ENCODE measurements around the gene UBR4. TPM values are rescaled to one million over a fixed set of nuclear protein-coding genes. Genes with fewer than 3 reads are reported as not detected.

The UBR4 gene
- total RNA-seq, 1 experiment from 2014 or later: 131 TPM

DNA sequence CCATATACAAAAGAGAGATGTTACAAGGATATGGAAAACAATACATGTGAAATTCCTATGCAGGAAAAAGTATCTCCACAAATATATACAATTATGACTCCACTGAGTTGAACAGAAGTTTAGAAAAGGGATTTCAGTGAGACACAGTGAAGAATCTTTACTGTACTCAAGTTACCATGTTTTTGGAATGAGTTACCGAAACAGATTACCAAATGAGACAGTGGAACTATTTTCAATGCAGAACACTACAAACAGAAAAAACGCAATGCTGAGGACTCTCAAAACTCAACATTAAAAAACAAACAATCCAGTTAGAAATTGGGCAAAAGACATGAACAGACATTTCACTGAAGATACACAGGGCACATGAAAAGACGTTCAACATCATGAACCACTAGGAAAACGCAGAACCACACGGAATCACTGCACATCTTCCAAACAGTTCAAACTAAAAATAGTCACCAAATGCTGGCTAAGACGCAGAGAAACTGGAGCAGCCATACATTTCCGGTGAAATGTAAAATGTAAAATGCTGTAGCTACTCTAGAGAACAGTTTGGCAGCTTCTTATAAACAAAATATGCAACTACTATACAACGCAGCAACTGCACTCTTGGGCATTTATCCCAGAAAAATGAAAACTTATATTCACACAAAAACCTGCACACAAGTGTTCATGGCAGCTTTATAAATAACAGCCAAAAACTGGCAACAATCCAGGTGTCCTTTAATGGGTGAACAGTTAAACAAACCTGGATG, 118.7 kb downstream of the UBR4 start:
- WGBS (ENCODE audit: extremely low coverage, insufficient read length, low lambda C conversion rate): no CpG with 5 or more reads among the region's 8 CpGs

More for the DNA sequence above, 118.7 kb downstream of the UBR4 start:
- TF ChIP-seq, protein P1, sequence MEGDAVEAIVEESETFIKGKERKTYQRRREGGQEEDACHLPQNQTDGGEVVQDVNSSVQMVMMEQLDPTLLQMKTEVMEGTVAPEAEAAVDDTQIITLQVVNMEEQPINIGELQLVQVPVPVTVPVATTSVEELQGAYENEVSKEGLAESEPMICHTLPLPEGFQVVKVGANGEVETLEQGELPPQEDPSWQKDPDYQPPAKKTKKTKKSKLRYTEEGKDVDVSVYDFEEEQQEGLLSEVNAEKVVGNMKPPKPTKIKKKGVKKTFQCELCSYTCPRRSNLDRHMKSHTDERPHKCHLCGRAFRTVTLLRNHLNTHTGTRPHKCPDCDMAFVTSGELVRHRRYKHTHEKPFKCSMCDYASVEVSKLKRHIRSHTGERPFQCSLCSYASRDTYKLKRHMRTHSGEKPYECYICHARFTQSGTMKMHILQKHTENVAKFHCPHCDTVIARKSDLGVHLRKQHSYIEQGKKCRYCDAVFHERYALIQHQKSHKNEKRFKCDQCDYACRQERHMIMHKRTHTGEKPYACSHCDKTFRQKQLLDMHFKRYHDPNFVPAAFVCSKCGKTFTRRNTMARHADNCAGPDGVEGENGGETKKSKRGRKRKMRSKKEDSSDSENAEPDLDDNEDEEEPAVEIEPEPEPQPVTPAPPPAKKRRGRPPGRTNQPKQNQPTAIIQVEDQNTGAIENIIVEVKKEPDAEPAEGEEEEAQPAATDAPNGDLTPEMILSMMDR (conservative IDR thresholded peaks at IDR 0.05): no peak
- Mint-ChIP-seq H3K4me3 (no peak overlapping the region), H3K9me3 (no peaks in the 10 kb centered on the region), H3K36me3 (ENCODE audit: insufficient read depth in 1 of 3, low read depth in 3 of 3) (peaks cover 53 to 100% (median 87%) of the 10 kb centered on the region in 3 experiments; a peak in 6 of 7 replicates), H3K27ac (peak overlapping the region in 1 of 3 experiments; percentile 50; a peak in 1 of 7 replicates), H3K4me1 (peaks cover 2 to 5% of the 10 kb centered on the region in 2 experiments; a peak in 3 of 4 replicates), H3K27me3 (ENCODE audit: low read depth) (no peaks in the 10 kb centered on the region)
- H2BK5ac ChIP-seq (ENCODE audit: insufficient read length, low read length): no peak overlapping the region
- H3K9ac ChIP-seq (ENCODE audit: extremely low read depth, insufficient read length, low read length): no peak overlapping the region
- no peaks in the 10 kb centered on the region for H3K79me1 ChIP-seq (ENCODE audit: insufficient read depth, low read depth, low read length, poor library complexity, severe bottlenecking)
- H3K4ac ChIP-seq (ENCODE audit: low read depth, low read length): no peak overlapping the region
- no peaks in the 10 kb centered on the region for H4K20me1 ChIP-seq (ENCODE audit: control insufficient read depth, insufficient read depth, insufficient read length)
- DNase-seq: no peak
- H3K23ac ChIP-seq (ENCODE audit: insufficient read length, low read depth, low read length): no peak overlapping the region
- no peaks in the 10 kb centered on the region for H3K4me1 ChIP-seq (ENCODE audit: insufficient read depth, low read length)
- no peak overlapping the region for H2BK12ac ChIP-seq (ENCODE audit: insufficient read length, low read depth, low read length)
- H3K9me3 ChIP-seq (ENCODE audit: control insufficient read depth, low read depth, low read length): no peaks in the 10 kb centered on the region
- H3T11ph ChIP-seq (ENCODE audit: low read length): no peak overlapping the region
- no peak overlapping the region for H3K4me2 ChIP-seq (ENCODE audit: insufficient read depth, insufficient read length, low read length)
- no peaks in the 10 kb centered on the region for H3K27me3 ChIP-seq (ENCODE audit: insufficient read depth, low read length)
- no peak overlapping the region for H3K14ac ChIP-seq (ENCODE audit: insufficient read depth, low read length)
- no peak overlapping the region for H3K18ac ChIP-seq (ENCODE audit: insufficient read length, low read depth, low read length)
- H2AFZ ChIP-seq (ENCODE audit: low read length): no peak overlapping the region
- H2BK120ac ChIP-seq (ENCODE audit: low read depth, low read length, poor library complexity, severe bottlenecking): no peak overlapping the region
- H4K91ac ChIP-seq (ENCODE audit: insufficient read length, low read depth, low read length): no peak overlapping the region
- no peak overlapping the region for H3K27ac ChIP-seq (ENCODE audit: insufficient read length, low read depth, low read length)
- H4K5ac ChIP-seq (ENCODE audit: insufficient read length, low read depth, low read length): no peak overlapping the region
- no peaks in the 10 kb centered on the region for H3K23me2 ChIP-seq (ENCODE audit: insufficient read length, low read depth, low read length, poor library complexity, severe bottlenecking)
- no peak overlapping the region for H4K8ac ChIP-seq (replicated peaks; ENCODE audit: insufficient read length, low read depth, low read length)
- no peak overlapping the region for H2BK20ac ChIP-seq (ENCODE audit: low read depth, low read length, poor library complexity, severe bottlenecking)
- no peak overlapping the region for H2AK5ac ChIP-seq (ENCODE audit: insufficient read length, low read length)
- no peaks in the 10 kb centered on the region for H3K79me2 ChIP-seq (ENCODE audit: insufficient read depth, low read length)
- H2BK15ac ChIP-seq (ENCODE audit: low read depth, low read length): no peak overlapping the region
- no peak overlapping the region for H3K56ac ChIP-seq (ENCODE audit: insufficient read length, low read depth, low read length)
